Chondrocyte (in vitro differentiated cells): ENCODE data around the gene BIRC3. TPM values are rescaled to one million over a fixed set of nuclear protein-coding genes. Genes with fewer than 3 reads are reported as not detected.
A peak's percentile ranks its signal among the peaks of the same experiment; 100 is the strongest.

Source experiments
- DNase-seq: peaks from one replicate; pipeline ENCODE4 v3.0.0; 2021; ENCODE audit warnings: mixed read lengths, low spot score
- H3K27ac Mint-ChIP-seq: one replicate; pipeline ENCODE4 v1.8.0; 2021; ENCODE audit warnings: mild to moderate bottlenecking, moderate library complexity, mixed read lengths; ENCODE audit not compliant: unreplicated experiment
- H3K27me3 Mint-ChIP-seq: 2 replicates; pipeline ENCODE4 v1.8.0; 2021; ENCODE audit warnings: low read depth, mixed read lengths
- H3K36me3 Mint-ChIP-seq: 2 replicates; pipeline ENCODE4 v1.8.0; 2021; ENCODE audit warnings: low read depth, mixed read lengths
- H3K4me1 Mint-ChIP-seq: 2 replicates; pipeline ENCODE4 v1.8.0; 2021; ENCODE audit warnings: low read depth, mild to moderate bottlenecking, mixed read lengths
- H3K4me3 Mint-ChIP-seq: one replicate; pipeline ENCODE4 v1.8.0; 2021; ENCODE audit warnings: mild to moderate bottlenecking, moderate library complexity, mixed read lengths; ENCODE audit not compliant: unreplicated experiment
- H3K9me3 Mint-ChIP-seq: 2 replicates; pipeline ENCODE4 v1.8.0; 2021; ENCODE audit warnings: low read depth, mixed read lengths
- CTCF ChIP-seq: fragments of 200-600 bp; sonication (generic); IDR thresholded peaks from 2 replicates; pipeline ENCODE4 v1.5.0; 2021; ENCODE audit warnings: antibody characterized with exemption, mild to moderate bottlenecking, moderate library complexity
- total RNA-seq: library from RNA; stranded (reverse); gene quantifications from 3 replicates; pipeline ENCODE4 v1.2.1, GENCODE V29; 2021

The BIRC3 gene
- total RNA-seq, 1 donor from 2014 or later = 0.40 TPM

GRCh38 chr11:102317768-102318103 lies 452 bp downstream of the BIRC3 start:
- no peaks in the 10 kb centered on the region for H3K27me3 Mint-ChIP-seq
- no peaks in the 10 kb centered on the region for H3K36me3 Mint-ChIP-seq
- peak overlapping the region; percentile 81 for H3K4me3 Mint-ChIP-seq
- peaks cover 50% of the 10 kb centered on the region for H3K4me1 Mint-ChIP-seq
- H3K27ac Mint-ChIP-seq = peak overlapping the region; percentile 84
- H3K9me3 Mint-ChIP-seq = no peaks in the 10 kb centered on the region
- DNase-seq = no peak
- no peak for TF ChIP-seq CTCF

- no peak overlapping the region for H3K4me3 Mint-ChIP-seq
- DNase-seq = no peak
- H3K9me3 Mint-ChIP-seq = no peaks in the 10 kb centered on the region
- H3K27me3 Mint-ChIP-seq = no peaks in the 10 kb centered on the region
- H3K4me1 Mint-ChIP-seq = peaks cover 43% of the 10 kb centered on the region
- TF ChIP-seq CTCF = no peak
- H3K27ac Mint-ChIP-seq = no peak overlapping the region
- no peaks in the 10 kb centered on the region for H3K36me3 Mint-ChIP-seq
Measured at GRCh38 chr11:102318469-102318868, 1.2 kb downstream of the BIRC3 start.

DNA sequence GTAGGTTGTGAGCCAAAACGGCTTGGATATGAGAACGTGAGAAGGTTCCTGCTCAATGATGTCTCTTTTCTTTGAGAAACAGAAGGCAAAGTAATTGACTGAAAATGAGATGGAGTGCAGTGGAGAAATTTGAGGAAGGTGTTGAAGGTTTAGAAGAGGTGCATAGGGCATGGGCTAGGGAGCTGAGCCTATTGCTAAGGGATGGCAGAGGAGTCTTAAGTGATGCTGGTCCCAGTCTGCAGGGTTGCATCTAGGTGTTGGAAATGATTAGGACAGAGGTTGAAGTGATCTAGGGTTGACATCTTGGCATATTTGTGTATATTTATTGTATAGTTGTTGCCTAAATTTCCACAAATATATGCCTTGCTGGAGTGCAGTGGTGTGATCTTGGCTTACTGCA lies 2.3 kb downstream of the BIRC3 start:
- H3K27me3 Mint-ChIP-seq = no peaks in the 10 kb centered on the region
- DNase-seq = no peak
- no peak for TF ChIP-seq CTCF
- peaks cover 45% of the 10 kb centered on the region for H3K4me1 Mint-ChIP-seq
- no peaks in the 10 kb centered on the region for H3K9me3 Mint-ChIP-seq
- H3K4me3 Mint-ChIP-seq = no peak overlapping the region
- no peaks in the 10 kb centered on the region for H3K36me3 Mint-ChIP-seq
- H3K27ac Mint-ChIP-seq = no peak overlapping the region

GRCh38 chr11:102320188-102320587 lies 2.9 kb downstream of the BIRC3 start:
- H3K27ac Mint-ChIP-seq = no peak overlapping the region
- H3K27me3 Mint-ChIP-seq = no peaks in the 10 kb centered on the region
- DNase-seq = no peak
- no peaks in the 10 kb centered on the region for H3K9me3 Mint-ChIP-seq
- TF ChIP-seq CTCF = no peak
- H3K4me3 Mint-ChIP-seq = no peak overlapping the region
- peaks cover 44% of the 10 kb centered on the region for H3K4me1 Mint-ChIP-seq
- H3K36me3 Mint-ChIP-seq = no peaks in the 10 kb centered on the region

DNA sequence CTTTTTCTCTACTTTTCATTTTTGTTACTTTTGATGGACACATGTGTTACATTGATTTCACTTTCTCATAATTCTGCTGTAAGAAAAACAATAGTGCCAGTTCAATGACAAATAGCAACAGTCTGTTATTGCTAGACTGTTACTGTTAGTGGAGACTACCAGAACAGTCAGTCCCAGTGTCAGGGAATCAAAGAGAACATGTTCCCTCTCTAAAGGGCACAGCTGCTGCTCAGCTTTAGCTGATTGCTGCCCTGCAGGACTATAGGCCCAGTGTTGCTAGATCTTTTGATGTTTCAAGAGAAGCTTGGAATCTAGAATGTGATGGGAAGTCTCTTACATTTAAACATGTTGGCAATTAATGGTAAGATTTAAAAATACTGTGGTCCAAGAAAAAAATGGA lies 3.4 kb downstream of the BIRC3 start:
- H3K4me3 Mint-ChIP-seq = no peak overlapping the region
- no peak for TF ChIP-seq CTCF
- peak overlapping the region; percentile 1 for H3K27ac Mint-ChIP-seq
- DNase-seq = no peak
- no peaks in the 10 kb centered on the region for H3K9me3 Mint-ChIP-seq
- peaks cover 44% of the 10 kb centered on the region for H3K4me1 Mint-ChIP-seq
- H3K36me3 Mint-ChIP-seq = no peaks in the 10 kb centered on the region
- no peaks in the 10 kb centered on the region for H3K27me3 Mint-ChIP-seq
